Activated T-cell treated with anti-CD3 and anti-CD28 coated beads for 1 hour (primary cell): Measurements from ENCODE around the gene EIF3D.

Experiments used
- DNase-seq: peaks from one replicate; pipeline ENCODE4 v3.0.0-alpha.2; 2020; ENCODE audit warnings: low read depth

EIF3D gene

DNA sequence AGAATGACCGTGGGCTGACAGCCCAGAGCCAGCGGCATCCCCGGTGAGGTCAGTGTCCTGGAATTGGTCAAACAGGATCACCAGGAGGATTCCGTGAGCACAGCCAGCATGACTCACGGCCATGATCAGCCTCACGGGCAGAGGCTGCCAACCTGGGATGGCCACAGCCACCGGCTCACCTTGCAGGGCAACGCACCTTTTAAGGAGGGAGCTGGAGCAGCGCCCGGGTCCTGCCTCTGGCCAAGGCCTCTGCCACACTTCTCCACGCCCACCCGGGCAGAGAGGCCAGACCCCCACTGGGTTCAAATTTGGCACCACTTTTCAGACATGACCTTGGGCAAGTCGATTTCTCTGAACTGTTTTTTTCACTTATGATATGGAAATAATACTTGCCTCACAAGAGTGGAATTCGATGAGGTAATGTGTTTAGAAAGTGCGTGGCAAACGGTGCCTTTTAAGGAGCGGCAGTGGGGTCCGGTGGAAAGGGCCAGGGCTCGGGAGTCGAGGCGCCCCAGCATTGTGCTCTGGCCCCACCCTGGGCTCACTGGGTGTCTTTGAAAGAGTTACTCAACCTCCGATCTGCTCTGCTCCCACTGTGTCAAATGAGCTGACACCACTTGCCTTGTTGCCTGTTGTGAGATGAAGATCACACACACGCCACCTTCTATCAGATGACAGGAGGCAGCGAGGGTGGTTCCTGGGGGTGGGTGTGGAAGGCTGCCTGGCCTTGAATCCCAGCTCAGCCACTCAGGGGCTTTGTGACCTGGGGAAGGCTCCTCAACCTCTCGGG is 63.5 kb downstream of the EIF3D start:
- no peak for DNase-seq

DNA sequence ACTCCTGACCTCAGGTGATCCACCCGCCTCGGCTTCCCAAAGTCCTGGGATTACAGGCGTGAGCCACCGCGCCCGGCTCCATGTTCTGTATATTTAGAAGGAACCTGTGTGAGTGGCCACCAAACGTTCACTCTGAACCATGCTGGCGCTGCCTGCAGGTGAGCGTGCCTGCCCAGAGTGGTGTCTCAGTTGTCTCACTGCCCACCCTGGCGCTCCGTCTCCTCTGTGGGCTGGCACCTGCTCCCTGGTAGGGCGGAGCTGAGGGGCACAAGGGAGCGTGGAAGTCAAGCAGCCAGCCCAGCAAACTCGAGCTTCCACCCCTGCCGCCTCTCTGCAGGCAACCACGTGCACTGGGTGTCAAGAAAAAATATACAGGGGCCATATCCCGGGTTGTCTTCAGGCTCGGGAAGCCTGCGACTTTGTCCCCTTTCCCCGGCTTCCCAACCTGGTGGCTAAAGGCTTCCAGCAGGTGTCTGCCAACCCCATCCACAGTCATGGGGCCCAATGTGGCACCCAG is 64.2 kb downstream of the EIF3D start:
- no peak for DNase-seq

DNA sequence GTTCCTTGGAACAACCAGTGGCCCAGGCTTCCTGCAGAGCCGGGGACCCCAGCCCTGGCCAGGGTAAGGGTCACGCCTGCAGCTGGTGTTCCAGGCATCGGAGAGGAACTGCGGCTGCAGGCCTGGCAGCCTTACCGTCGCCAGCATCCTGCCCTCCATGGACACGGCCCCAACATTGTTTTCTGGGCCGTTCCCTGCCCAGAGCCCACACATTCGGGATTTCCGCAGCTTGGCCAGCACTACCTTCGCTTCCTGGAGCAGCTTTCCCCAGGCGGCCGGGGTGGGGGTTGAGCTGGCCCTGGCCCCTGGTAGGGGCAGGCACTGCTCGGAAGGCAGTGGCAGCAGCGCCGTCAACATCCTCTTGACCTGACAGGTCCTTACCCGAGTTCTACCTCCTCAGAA is 65.2 kb downstream of the EIF3D start:
- no peak for DNase-seq

DNA sequence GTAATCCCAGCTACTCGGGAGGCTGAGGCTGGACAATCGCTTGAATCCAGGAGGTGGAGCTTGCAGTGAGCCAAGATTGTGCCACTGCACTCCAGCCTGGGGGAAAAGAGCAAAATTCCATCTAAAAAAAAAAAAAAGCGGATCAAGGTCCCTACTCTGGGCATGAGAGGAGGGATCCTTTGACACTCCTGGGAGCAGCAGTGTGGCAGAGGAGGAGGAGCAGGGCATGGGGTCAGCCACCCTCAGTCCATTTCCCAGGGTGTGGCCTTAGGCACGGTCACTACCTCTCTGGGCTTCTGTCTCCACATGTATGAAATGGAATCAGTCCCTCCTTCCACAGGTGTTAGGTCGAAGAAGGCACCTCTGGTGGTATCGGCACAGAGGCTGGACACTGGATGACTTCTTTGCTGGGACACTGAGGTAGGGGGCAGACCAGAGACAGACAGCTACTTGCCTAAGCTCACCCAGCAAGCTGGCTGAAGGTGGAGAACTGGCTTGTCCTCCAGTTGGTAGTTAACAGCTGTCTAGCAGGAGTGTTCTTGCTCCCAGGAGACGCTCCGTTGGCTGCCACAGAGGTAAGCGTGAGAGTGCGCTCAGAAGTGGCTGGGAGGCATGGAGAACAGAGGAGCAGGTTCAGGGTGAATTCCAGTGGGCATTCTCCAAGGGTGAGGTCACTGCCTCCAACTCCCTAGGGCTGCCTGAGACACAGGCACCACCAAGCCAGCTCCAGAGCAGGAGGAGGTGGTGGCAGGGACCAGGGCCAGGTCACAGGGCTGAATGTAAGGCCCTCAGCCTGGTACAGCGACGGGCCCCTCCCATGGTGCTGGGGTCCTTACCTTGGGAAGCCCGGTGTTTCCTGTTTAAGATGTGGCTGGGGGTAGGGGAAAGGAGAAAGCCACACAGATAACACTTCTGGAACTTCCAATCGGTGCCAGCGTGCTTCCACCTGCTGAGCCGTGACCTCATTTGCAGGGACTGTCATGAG is 67.0 kb downstream of the EIF3D start:
- DNase-seq = no peak
